HEK293 (cell line): ENCODE data around the gene FAM169A.

ENCODE experiments used
- ATF2 ChIP-seq: fragments of 450-650 bp; formaldehyde crosslinking; IDR thresholded peaks from 2 replicates; pipeline ENCODE4 v1.5.1; 2016; ENCODE audit warnings: missing biosample characterization, missing genetic modification characterization, low read depth
- BCL11B ChIP-seq: fragments of 450-650 bp; formaldehyde crosslinking; IDR thresholded peaks from 2 replicates; pipeline ENCODE4 v1.5.1; 2016; ENCODE audit warnings: low read depth, missing biosample characterization, missing genetic modification characterization
- EGR2 ChIP-seq: fragments of 450-650 bp; formaldehyde crosslinking; IDR thresholded peaks from 2 replicates; pipeline ENCODE4 v1.5.1; 2016; ENCODE audit warnings: low read depth, missing biosample characterization, missing genetic modification characterization
- GFI1B ChIP-seq: fragments of 450-650 bp; formaldehyde crosslinking; IDR thresholded peaks from 2 replicates; pipeline ENCODE4 v1.5.1; 2016; ENCODE audit warnings: missing biosample characterization, missing genetic modification characterization
- GLIS2 ChIP-seq: fragments of 450-650 bp; formaldehyde crosslinking; IDR thresholded peaks from 2 replicates; pipeline ENCODE4 v1.5.1; 2016; ENCODE audit warnings: missing biosample characterization, missing genetic modification characterization
- HOXC10 ChIP-seq: sonication (generic); formaldehyde crosslinking; IDR thresholded peaks from 2 replicates; pipeline ENCODE4 v1.8.1; 2023; ENCODE audit warnings: mild to moderate bottlenecking, missing genetic modification reagents
- IKZF3 ChIP-seq: fragments of 450-650 bp; IDR thresholded peaks from 2 replicates; pipeline ENCODE4 v1.5.0; 2018; ENCODE audit warnings: missing biosample characterization, mild to moderate bottlenecking, missing genetic modification characterization, moderate library complexity
- KLF16 ChIP-seq: fragments of 450-650 bp; formaldehyde crosslinking; IDR thresholded peaks from 2 replicates; pipeline ENCODE4 v1.5.1; 2017; ENCODE audit warnings: missing biosample characterization, missing genetic modification characterization
- MEIS1 ChIP-seq: sonication (generic); formaldehyde crosslinking; IDR thresholded peaks from 2 replicates; pipeline ENCODE4 v1.8.1; 2022; ENCODE audit warnings: missing genetic modification reagents, mild to moderate bottlenecking, borderline replicate concordance
- PATZ1 ChIP-seq: fragments of 450-650 bp; formaldehyde crosslinking; IDR thresholded peaks from 2 replicates; pipeline ENCODE4 v1.5.1; 2016; ENCODE audit warnings: missing biosample characterization, missing genetic modification characterization
- REPIN1 ChIP-seq: fragments of 450-650 bp; formaldehyde crosslinking; IDR thresholded peaks from 2 replicates; pipeline ENCODE4 v1.5.1; 2017; ENCODE audit warnings: missing biosample characterization, missing genetic modification characterization, low read depth
- YY2 ChIP-seq: fragments of 450-650 bp; formaldehyde crosslinking; IDR thresholded peaks from 2 replicates; pipeline ENCODE4 v1.5.1; 2016; ENCODE audit warnings: missing biosample characterization, missing genetic modification characterization
- ZNF148 ChIP-seq: fragments of 450-650 bp; formaldehyde crosslinking; IDR thresholded peaks from 2 replicates; pipeline ENCODE4 v1.5.0; 2017; ENCODE audit warnings: missing biosample characterization, missing genetic modification characterization, borderline replicate concordance
- ZNF311 ChIP-seq: fragments of 450-650 bp; formaldehyde crosslinking; IDR thresholded peaks from 2 replicates; pipeline ENCODE4 v1.5.1; 2017; ENCODE audit warnings: missing biosample characterization, missing genetic modification characterization, borderline replicate concordance
- ZNF335 ChIP-seq: fragments of 450-650 bp; formaldehyde crosslinking; conservative IDR thresholded peaks from 2 replicates; pipeline ENCODE4 v1.5.1; 2016; ENCODE audit warnings: missing biosample characterization, missing genetic modification characterization
- ZNF391 ChIP-seq: fragments of 450-650 bp; formaldehyde crosslinking; IDR thresholded peaks from 2 replicates; pipeline ENCODE4 v1.5.1; 2016; ENCODE audit warnings: low read depth, missing biosample characterization, missing genetic modification characterization, borderline replicate concordance
- ZNF510 ChIP-seq: fragments of 450-650 bp; formaldehyde crosslinking; IDR thresholded peaks from 2 replicates; pipeline ENCODE4 v1.5.1; 2018; ENCODE audit warnings: mild to moderate bottlenecking, missing genetic modification characterization, missing biosample characterization; ENCODE audit not compliant: insufficient replicate concordance
- ZNF600 ChIP-seq: fragments of 450-650 bp; formaldehyde crosslinking; IDR thresholded peaks from 2 replicates; pipeline ENCODE4 v1.5.1; 2016; ENCODE audit warnings: missing biosample characterization, missing genetic modification characterization
- ZNF645 ChIP-seq: fragments of 450-650 bp; formaldehyde crosslinking; IDR thresholded peaks from 2 replicates; pipeline ENCODE4; 2016; ENCODE audit warnings: missing biosample characterization, missing genetic modification characterization
- ZNF670 ChIP-seq: fragments of 450-650 bp; formaldehyde crosslinking; IDR thresholded peaks from 2 replicates; pipeline ENCODE4 v1.5.1; 2016; ENCODE audit warnings: missing biosample characterization, missing genetic modification characterization, low read depth
- ZNF707 ChIP-seq: fragments of 450-650 bp; formaldehyde crosslinking; IDR thresholded peaks from 2 replicates; pipeline ENCODE4 v1.5.1; 2016; ENCODE audit warnings: missing biosample characterization, missing genetic modification characterization
- ZXDB ChIP-seq: fragments of 450-650 bp; formaldehyde crosslinking; IDR thresholded peaks from 2 replicates; pipeline ENCODE4 v1.5.1; 2016; ENCODE audit warnings: missing biosample characterization, missing genetic modification characterization
- TF ChIP-seq, protein P1 (sequence below): fragments of 450-650 bp; formaldehyde crosslinking; IDR thresholded peaks from 2 replicates; pipeline ENCODE4 v1.5.1; 2016; ENCODE audit warnings: missing biosample characterization, missing genetic modification characterization, borderline replicate concordance
- TF ChIP-seq, protein P2 (sequence below): fragments of 450-650 bp; formaldehyde crosslinking; IDR thresholded peaks from 2 replicates; pipeline ENCODE4 v1.5.1; 2016; ENCODE audit warnings: missing biosample characterization, missing genetic modification characterization
- TF ChIP-seq, protein P3 (sequence below): fragments of 450-650 bp; formaldehyde crosslinking; IDR thresholded peaks from 2 replicates; pipeline ENCODE4 v1.5.1; 2017; ENCODE audit warnings: missing biosample characterization, missing genetic modification characterization

FAM169A gene

DNA sequence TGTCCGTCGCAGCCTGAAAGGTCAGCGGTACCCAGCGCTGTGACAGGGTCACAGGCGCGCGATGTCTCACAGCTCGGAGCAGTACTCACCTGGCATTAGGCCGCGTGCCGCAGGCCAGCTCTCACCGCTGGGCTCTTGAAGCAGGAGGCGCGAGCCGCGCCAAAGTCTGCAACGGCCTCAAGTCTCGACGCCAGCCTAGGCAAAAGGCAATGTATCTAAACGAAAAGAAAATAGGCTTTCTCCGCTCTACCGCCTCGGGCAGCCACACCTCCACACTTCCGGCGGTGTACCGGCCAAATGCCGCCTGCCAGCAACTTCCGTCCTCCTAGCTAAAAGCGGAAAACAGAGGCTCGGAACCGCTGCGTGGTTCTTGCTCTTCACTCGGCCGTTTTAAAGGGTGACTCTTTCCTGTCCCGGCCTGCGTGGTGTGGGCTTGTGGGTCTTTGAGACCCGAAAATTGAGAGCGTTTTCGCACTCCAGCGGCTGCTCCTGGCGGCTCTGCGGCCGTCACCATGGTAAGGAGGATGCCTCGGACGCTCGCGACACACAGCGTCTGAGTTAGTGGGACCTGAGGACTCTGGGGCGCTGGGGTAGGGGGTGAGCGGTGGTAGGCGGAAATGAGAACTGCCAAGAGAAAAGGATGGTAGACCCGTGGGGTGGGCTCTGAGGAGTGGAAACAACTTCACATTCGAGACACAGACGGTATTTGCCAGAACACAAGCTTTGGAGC lies 99.2 kb downstream of the FAM169A start, which contains the start of the genes GFM2 and NSA2 (continued):
- peak; percentile 62; the same call in 1 of the 2 replicates for TF ChIP-seq PATZ1 (tag by site-specific recombination)
- TF ChIP-seq, protein P1, sequence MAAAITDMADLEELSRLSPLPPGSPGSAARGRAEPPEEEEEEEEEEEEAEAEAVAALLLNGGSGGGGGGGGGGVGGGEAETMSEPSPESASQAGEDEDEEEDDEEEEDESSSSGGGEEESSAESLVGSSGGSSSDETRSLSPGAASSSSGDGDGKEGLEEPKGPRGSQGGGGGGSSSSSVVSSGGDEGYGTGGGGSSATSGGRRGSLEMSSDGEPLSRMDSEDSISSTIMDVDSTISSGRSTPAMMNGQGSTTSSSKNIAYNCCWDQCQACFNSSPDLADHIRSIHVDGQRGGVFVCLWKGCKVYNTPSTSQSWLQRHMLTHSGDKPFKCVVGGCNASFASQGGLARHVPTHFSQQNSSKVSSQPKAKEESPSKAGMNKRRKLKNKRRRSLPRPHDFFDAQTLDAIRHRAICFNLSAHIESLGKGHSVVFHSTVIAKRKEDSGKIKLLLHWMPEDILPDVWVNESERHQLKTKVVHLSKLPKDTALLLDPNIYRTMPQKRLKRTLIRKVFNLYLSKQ (tag by site-specific recombination): no peak
- TF ChIP-seq ZNF670: no peak
- peak; percentile 9 for TF ChIP-seq ZNF510 (tag by site-specific recombination)
- no peak; the same call in 1 of the 2 replicates for TF ChIP-seq GFI1B (tag by site-specific recombination)
- TF ChIP-seq ZNF391: peak; percentile 97; the same call in 1 of the 2 replicates
- peak; percentile 56 for TF ChIP-seq EGR2 (tag by site-specific recombination)
- TF ChIP-seq ZNF600: peak; percentile 25; the same call in 1 of the 2 replicates
- peak; percentile 89 for TF ChIP-seq ZNF335
- 0 out of 2 replicates have a peak, but pooled peaks have one; percentile 57 for TF ChIP-seq ZNF645 (tag by site-specific recombination)
- TF ChIP-seq, protein P2, sequence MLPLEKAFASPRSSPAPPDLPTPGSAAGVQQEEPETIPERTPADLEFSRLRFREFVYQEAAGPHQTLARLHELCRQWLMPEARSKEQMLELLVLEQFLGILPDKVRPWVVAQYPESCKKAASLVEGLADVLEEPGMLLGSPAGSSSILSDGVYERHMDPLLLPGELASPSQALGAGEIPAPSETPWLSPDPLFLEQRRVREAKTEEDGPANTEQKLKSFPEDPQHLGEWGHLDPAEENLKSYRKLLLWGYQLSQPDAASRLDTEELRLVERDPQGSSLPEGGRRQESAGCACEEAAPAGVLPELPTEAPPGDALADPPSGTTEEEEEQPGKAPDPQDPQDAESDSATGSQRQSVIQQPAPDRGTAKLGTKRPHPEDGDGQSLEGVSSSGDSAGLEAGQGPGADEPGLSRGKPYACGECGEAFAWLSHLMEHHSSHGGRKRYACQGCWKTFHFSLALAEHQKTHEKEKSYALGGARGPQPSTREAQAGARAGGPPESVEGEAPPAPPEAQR (tag by site-specific recombination): peak; percentile 89
- no peak for TF ChIP-seq ATF2 (tag by site-specific recombination)
- TF ChIP-seq REPIN1 (tag by site-specific recombination): peak; percentile 91; the same call in 1 of the 2 replicates
- TF ChIP-seq KLF16 (tag by site-specific recombination): peak; percentile 93
- peak; percentile 83 for TF ChIP-seq YY2 (tag by site-specific recombination)
- peak; percentile 27; the same call in 1 of the 2 replicates for TF ChIP-seq GLIS2 (tag by site-specific recombination)
- TF ChIP-seq ZNF148 (tag by site-specific recombination): no peak
- TF ChIP-seq HOXC10 (CRISPR knock-in tag): no peak
- TF ChIP-seq IKZF3 (tag by site-specific recombination): no peak
- no peak for TF ChIP-seq ZNF707 (tag by site-specific recombination)
- TF ChIP-seq MEIS1 (CRISPR knock-in tag): no peak
- TF ChIP-seq, protein P3, sequence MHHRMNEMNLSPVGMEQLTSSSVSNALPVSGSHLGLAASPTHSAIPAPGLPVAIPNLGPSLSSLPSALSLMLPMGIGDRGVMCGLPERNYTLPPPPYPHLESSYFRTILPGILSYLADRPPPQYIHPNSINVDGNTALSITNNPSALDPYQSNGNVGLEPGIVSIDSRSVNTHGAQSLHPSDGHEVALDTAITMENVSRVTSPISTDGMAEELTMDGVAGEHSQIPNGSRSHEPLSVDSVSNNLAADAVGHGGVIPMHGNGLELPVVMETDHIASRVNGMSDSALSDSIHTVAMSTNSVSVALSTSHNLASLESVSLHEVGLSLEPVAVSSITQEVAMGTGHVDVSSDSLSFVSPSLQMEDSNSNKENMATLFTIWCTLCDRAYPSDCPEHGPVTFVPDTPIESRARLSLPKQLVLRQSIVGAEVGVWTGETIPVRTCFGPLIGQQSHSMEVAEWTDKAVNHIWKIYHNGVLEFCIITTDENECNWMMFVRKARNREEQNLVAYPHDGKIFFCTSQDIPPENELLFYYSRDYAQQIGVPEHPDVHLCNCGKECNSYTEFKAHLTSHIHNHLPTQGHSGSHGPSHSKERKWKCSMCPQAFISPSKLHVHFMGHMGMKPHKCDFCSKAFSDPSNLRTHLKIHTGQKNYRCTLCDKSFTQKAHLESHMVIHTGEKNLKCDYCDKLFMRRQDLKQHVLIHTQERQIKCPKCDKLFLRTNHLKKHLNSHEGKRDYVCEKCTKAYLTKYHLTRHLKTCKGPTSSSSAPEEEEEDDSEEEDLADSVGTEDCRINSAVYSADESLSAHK (tag by site-specific recombination): no peak
- no peak for TF ChIP-seq ZNF311 (tag by site-specific recombination)
- TF ChIP-seq BCL11B (tag by site-specific recombination): no peak
- peak; percentile 95 for TF ChIP-seq ZXDB
